PC-9 (cell line): Measurements from ENCODE around the gene DNAJC16.
"Not testable (repeated sequence)": the region's sequence is repeated elsewhere in the genome, so short reads cannot be mapped to it uniquely, and the experiment has no call there.

ENCODE experiments used
- CTCF ChIP-seq: fragments of 200-600 bp; sonication (generic); conservative IDR thresholded peaks from 2 replicates; pipeline ENCODE4 v1.6.1; 2017; ENCODE audit warnings: mixed run types, antibody characterized with exemption, mild to moderate bottlenecking, moderate library complexity
- EZH2 ChIP-seq: fragments of 200-600 bp; sonication (generic); IDR thresholded peaks from 2 replicates; pipeline ENCODE4 v1.8.0; 2017; ENCODE audit warnings: antibody characterized with exemption, low read depth

- not testable (repeated sequence) for TF ChIP-seq CTCF, EZH2
Observed at GRCh38 chr1:15603966-15604282, 77.3 kb downstream of the DNAJC16 start.
